Stomach (tissue), 4 donors: ENCODE measurements around the gene HSPA12B.

Source experiments
- CTCF ChIP-seq, 7 experiments: fragments of 450-650 bp in 4 of 7; fragments of 200-600 bp in 3 of 7; sonication (generic) in 3 of 7; IDR thresholded peaks; one replicate each; pipeline ENCODE4 v1.5.1; 2016 to 2019; ENCODE audit warnings: antibody characterized with exemption in 7 of 7, control low read depth in 2 of 7, mild to moderate bottlenecking in 1 of 7
- POLR2A ChIP-seq, 4 donors: fragments of 450-650 bp; IDR thresholded peaks; one replicate each; pipeline ENCODE4 v1.6.1; 2016; ENCODE audit warnings: antibody characterized with exemption in 4 of 4, control low read depth in 2 of 4, mild to moderate bottlenecking in 1 of 4, moderate library complexity in 1 of 4
- POLR2AphosphoS5 ChIP-seq, 3 donors: sonication (generic); formaldehyde crosslinking; IDR thresholded peaks; one replicate each; pipeline ENCODE4 v1.6.1; 2016; ENCODE audit warnings: antibody characterized with exemption in 3 of 3

DNA sequence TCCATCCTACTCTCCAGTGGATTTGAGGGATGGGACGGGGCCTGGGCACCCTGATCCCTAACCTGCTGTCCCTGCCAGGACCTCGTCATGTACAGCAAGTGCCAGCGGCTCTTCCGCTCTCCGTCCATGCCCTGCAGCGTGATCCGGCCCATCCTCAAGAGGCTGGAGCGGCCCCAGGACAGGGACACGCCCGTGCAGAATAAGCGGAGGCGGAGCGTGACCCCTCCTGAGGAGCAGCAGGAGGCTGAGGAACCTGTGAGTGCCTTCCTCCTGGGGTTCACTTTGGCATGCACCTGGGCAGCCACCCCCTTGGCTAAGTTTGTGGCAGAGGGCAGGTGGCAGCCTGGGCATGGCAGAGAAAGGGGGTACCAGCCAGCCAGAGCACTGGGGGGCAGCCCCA, 69.4 kb downstream of the HSPA12B start:
- TF ChIP-seq CTCF (IDR thresholded peaks at IDR 0.05) (no peak), POLR2AphosphoS5 (IDR thresholded peaks at IDR 0.05) (no peak), POLR2A (IDR thresholded peaks at IDR 0.05) (no peak)
